Eye (tissue), 1 donor: ENCODE data around the gene IGF1.

Experiments
- DNase-seq: peaks from one replicate; pipeline ENCODE4 v3.0.0-alpha.2; 2015

Gene IGF1

GRCh38 chr12:102487226-102487625 is 6.9 kb upstream of the IGF1 start:
- DNase-seq = no peak

DNA sequence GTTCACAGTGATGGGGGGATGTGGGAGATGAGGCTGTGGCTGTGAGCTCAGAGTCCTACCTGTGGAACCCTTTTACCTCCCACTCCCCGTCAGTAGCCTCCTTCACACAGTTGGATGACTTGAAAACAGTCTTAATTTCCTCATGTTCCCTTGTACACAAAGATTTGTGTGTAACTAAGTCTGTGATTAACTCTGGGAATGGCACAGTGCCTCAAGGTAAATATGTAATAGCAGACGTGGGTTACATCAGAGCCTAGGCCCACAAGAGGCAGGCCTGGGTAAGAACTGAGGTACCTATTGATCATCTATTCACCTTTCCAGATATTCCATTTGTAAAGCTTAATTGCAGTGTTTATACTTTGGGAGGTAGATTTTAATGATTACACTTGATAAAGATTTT is 5.8 kb upstream of the IGF1 start:
- no peak for DNase-seq

GRCh38 chr12:102484428-102484958 is 4.1 kb upstream of the IGF1 start:
- peak; percentile 78 for DNase-seq

- no peak for DNase-seq
Observed at GRCh38 chr12:102484017-102484416, 3.7 kb upstream of the IGF1 start.

- DNase-seq = no peak
Observed at GRCh38 chr12:102483466-102483865, 3.1 kb upstream of the IGF1 start.

DNA sequence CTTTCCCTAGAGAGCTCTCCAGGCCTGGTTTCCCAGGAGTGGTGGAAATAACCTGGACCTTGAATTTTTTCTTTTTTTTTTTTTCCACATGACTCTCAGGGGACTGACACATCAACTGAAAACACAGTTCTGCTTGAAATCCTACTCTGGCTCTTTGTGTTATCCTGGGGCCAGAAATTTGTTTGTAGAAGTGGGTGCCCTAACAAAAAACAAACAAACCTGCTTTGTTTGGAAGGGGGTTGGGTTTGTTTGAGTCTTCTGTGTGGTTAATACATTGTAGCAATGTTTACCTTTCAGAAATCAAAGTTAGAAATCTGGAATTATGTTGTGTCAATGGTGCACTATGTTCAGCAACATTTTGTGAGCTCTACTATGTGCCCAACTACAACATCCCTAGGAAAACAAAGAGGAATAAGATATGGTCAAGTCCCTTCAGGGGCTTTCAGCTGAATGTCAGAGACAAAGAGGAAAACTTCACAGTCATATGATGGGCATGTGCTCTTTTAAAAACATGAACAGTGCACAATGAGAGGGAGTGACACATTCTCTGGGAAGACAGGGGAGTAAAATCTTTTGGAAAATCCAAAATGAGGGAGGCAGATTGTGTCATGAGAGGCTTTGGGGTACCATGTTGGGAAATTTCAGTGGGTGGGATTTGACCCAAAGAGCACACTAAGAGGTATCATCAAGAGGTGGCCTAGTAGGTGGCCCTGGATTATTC is 1.5 kb upstream of the IGF1 start:
- no peak for DNase-seq

DNA sequence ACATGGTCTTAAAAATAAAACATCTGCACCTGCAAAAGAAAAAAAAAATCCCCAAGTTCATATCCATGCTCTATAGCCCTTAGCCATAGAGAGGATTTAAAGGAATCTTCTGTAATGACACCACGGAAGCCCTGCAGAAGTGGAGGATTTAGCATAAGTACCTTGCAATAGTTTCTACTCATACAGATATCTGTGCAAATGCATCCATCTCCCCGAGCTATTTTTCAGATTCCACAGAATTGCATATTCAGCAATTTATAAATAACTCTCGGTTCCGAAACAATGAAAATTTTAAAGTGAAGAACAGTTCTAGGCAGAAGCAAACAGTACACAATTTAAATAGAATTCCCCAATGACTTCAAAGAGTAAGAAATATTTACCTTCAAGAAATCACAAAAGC is 424 bp downstream of the IGF1 start:
- DNase-seq = no peak

DNA sequence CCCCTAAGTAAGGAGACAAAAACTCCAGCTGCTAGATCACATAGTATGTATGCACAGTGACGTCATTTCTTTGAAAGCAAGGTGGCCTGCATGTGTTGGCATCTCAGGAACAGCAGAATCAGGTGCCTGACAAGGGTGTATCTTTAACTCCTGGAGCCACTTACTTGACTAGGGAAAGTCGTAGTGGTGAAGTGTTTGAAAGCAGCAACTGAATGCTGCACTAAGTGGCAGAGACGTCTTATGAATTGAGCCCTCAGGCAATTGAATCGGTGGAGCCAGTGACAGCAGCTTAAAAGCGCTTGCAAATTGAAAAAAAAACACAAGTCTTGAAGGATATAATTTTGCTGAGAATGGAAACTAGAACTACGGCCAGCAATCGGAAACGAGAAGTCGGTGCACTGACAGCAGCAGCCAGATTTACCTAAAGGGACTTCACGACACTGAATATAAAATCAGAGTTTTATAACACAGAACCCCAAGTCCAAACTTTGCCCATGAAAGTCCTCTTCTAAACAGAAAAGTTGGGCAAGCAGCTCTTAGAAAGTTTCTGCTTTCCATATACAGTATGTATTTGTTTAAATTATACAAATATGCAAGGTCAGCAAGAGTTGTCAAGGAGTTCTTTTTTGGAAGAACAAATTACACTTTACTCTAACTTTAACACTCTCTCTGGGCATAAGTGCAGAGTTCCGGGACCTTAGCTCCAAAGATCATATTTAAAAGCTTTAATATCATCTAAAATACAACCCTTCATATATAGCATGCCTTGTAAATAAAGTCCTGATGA is 1.1 kb downstream of the IGF1 start:
- DNase-seq = peak; percentile 61

GRCh38 chr12:102478405-102479098 is 1.8 kb downstream of the IGF1 start:
- no peak for DNase-seq

DNA sequence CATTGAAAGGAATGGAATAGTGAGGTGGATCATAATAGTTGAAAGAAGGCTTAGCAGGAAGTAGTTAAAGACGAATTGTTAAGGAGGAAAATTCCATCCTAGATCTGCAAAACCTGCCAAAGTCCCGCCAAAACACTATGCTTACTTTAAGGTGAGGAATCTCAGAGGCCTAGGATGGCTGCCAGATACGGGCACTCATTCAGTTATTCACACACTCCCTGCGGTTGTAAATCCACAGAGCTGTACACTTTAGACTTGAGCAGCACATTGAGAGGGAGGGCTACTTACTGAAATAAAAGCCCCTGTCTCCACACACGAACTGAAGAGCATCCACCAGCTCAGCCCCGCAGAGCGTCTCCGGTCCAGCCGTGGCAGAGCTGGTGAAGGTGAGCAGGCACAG is 5.0 kb downstream of the IGF1 start:
- no peak for DNase-seq

- no peak for DNase-seq
Observed at GRCh38 chr12:102474438-102475064, 5.8 kb downstream of the IGF1 start.

DNA sequence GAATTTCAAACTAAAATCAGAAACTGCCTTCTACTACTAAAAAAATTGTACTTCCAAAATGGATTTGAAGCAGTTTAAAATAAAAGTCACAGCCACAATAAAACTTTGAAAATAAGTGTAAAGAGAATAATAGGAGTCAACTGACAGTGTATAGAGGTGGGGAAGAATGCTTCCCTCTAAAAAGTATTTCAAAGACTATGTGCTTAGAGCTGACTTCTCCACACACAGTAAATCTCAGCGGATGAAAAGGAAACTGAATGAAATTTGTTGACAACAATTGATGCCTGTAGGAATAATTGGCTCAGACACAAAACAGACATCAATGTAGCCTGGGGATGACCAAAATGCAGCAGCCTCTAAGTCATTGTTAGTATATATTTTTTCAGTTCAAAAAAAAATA is 7.9 kb downstream of the IGF1 start:
- no peak for DNase-seq

DNA sequence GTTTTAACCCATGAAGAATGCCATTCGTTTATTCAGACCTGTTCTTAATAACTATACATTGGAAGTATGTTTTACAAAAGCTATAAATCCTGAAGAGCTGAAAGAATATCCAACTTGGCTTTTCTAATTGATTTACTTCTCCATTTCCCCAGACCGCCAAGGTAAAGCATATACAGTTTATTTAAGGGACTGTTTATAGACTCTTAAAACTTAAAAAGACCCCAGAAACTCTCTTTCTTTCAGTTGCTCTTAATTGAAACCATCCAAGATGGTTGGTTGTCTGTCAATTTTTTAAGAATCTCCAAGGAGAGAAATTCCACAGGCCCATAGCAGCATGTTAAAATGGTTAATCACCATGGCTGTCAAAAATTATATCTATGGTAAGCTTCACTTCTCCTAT is 8.8 kb downstream of the IGF1 start:
- DNase-seq = no peak

DNA sequence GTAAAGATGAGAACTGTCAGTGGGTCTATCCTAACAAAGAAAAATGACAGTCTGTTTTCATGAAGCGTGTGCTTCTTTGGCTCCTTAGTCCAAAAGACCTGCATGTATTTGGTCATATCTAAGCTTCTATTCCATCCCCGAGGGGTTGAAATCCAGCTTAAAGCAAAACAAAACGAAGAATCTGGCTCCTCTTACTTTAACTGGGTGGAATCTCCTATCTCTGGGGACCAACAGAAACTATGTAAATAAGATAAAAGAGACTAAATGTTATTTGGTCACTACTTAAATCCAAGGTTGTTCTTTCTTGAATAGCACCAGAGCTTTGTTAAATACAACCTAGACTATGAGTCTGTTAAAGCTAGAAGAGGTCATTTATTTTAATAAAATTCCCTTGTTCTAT is 9.4 kb downstream of the IGF1 start:
- peak; percentile 30 for DNase-seq

DNA sequence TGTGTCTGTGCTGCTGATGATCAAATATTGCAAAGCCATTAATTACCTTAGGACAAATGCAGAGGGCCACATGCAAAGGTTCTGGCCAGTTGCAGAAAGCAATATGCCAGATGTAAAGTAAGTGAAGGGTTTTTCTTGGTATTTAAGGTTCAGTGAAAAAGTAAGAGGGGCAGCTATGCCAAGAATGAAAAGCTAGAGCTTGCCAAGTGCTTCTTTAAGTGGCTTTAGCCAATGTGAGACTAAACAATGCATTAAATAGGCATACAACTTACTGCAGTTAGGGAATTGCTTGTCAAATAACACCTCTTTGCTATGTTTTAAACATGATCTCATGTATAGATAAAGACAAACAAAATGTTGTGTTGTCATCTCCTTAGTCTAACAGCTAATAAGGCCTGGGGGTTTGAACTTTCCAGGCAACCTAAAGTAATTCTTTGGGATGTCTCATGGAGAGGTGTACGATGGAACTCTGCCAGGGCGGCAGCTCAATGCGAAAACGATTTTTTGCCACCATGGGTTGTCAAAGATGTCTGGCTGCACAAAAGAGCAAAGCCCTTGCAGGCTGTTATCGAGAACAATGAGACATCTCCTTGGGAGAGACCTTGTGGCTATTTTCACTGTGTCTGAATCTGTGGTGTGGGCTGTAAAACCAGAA is 12.0 kb downstream of the IGF1 start:
- no peak for DNase-seq

GRCh38 chr12:102465762-102466560 is 14.4 kb downstream of the IGF1 start:
- no peak for DNase-seq

DNA sequence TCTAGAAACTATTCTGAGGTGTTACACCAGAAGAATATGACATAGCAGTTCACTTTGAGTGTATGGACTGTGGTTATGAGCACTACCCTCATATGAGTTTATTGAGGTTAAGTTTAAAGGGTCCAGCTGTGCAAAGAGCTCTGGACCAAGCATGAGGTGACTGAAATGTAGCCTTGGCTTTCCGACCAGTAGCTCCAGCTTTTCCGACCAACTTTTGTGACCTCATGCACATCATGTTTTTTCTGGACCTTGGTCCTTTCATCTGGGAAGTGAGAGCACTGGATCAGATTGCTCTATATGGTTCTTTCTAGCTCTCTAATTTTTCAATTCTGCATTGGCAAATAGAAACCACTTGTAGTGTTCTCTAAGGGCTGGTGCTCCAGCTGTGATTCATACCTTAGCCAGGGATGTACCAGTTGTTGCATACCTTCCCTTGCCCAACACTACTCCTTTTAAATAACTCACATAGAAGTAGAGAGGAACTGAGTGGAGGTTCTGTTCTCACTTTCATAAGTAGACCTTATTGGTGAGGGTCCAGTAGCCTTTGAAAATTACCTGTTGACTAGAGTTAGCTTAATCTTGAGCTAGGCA is 16.6 kb downstream of the IGF1 start:
- no peak for DNase-seq

GRCh38 chr12:102462795-102463465 is 17.4 kb downstream of the IGF1 start:
- peak; percentile 42 for DNase-seq

GRCh38 chr12:102462386-102462785 is 18.0 kb downstream of the IGF1 start:
- no peak for DNase-seq

DNA sequence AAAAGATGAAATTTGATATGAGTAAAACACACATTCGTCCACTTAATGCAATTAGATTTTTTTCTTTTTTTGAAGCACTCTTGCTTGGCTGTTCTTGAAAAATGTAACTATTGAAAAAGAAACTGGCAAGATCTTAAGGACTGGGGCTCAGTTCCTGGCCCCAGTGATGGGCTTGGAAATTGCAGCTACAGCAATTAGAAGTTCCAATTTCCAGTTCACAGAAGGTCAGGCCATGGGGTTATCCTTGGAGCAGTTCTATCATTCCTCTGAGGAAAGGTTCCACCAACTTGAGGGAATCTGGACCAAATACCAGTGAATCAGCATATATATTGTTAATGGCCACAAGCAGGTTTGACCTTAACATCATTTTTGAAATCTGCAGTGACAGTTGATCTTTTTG is 18.9 kb downstream of the IGF1 start:
- no peak for DNase-seq

GRCh38 chr12:102459314-102459713 is 21.0 kb downstream of the IGF1 start:
- DNase-seq = no peak
